Loucy (cell line): ENCODE results near the gene HABP2.

ENCODE experiments used
- H2AFZ ChIP-seq: fragments of 200-600 bp; sonication (generic); 2 replicates; pipeline ENCODE4 v1.6.0; 2016; ENCODE audit warnings: antibody characterized with exemption, mild to moderate bottlenecking, low read length, moderate library complexity
- H3F3A ChIP-seq: fragments of 200-600 bp; 2 replicates; pipeline ENCODE4 v1.6.0; 2016; ENCODE audit warnings: antibody characterized with exemption, low read depth, mild to moderate bottlenecking
- H3K27me3 ChIP-seq: fragments of 200-600 bp; sonication (generic); 2 replicates; pipeline ENCODE4 v1.6.1; 2014; ENCODE audit warnings: low read length, mild to moderate bottlenecking; ENCODE audit not compliant: insufficient read depth, poor library complexity, severe bottlenecking
- H3K36me3 ChIP-seq: fragments of 200-600 bp; sonication (generic); 2 replicates; pipeline ENCODE4 v1.6.1; 2016; ENCODE audit warnings: low read length; ENCODE audit not compliant: insufficient read depth
- H3K4me1 ChIP-seq: fragments of 200-600 bp; sonication (generic); 2 replicates; pipeline ENCODE4 v1.5.1; 2014; ENCODE audit warnings: low read length, mild to moderate bottlenecking; ENCODE audit not compliant: insufficient read depth, poor library complexity, severe bottlenecking
- H3K4me2 ChIP-seq: fragments of 200-600 bp; sonication (generic); 2 replicates; pipeline ENCODE4 v1.6.0; 2014; ENCODE audit warnings: antibody characterized with exemption, low read length, low read depth, mild to moderate bottlenecking; ENCODE audit not compliant: poor library complexity, severe bottlenecking
- H3K4me3 ChIP-seq: fragments of 200-600 bp; sonication (generic); 2 replicates; pipeline ENCODE4 v1.5.1; 2014; ENCODE audit warnings: low read length, mild to moderate bottlenecking, mixed read lengths; ENCODE audit not compliant: poor library complexity, severe bottlenecking
- H3K79me2 ChIP-seq: fragments of 200-600 bp; sonication (generic); 2 replicates; pipeline ENCODE4 v1.6.1; 2014; ENCODE audit warnings: low read length; ENCODE audit not compliant: insufficient read depth
- H3K9ac ChIP-seq: fragments of 200-600 bp; sonication (generic); 2 replicates; pipeline ENCODE4 v1.6.0; 2014; ENCODE audit warnings: mild to moderate bottlenecking, low read depth, low read length, moderate library complexity; ENCODE audit not compliant: poor library complexity, severe bottlenecking
- H3K9me2 ChIP-seq: fragments of 200-600 bp; sonication (generic); replicated peaks from 2 replicates; pipeline ENCODE4 v1.6.1; 2016; ENCODE audit warnings: low read depth, low read length, mixed read lengths
- H3K9me3 ChIP-seq: fragments of 200-600 bp; sonication (generic); 2 replicates; pipeline ENCODE4 v1.6.1; 2014; ENCODE audit warnings: mild to moderate bottlenecking, antibody characterized with exemption, low read length, low read depth; ENCODE audit not compliant: insufficient read depth
- H4K20me1 ChIP-seq: fragments of 200-600 bp; sonication (generic); 2 replicates; pipeline ENCODE4 v1.6.0; 2014; ENCODE audit warnings: antibody characterized with exemption, low read length, mild to moderate bottlenecking; ENCODE audit not compliant: insufficient read depth, poor library complexity, severe bottlenecking
- CTCF ChIP-seq: fragments of 200-600 bp; sonication (generic); conservative IDR thresholded peaks from 2 replicates; pipeline ENCODE4 v1.5.1; 2014; ENCODE audit warnings: mild to moderate bottlenecking, antibody characterized with exemption, low read length
- EZH2phosphoT487 ChIP-seq: fragments of 200-600 bp; IDR thresholded peaks from 2 replicates; pipeline ENCODE4 v1.6.1; 2018; ENCODE audit warnings: antibody characterized with exemption, mild to moderate bottlenecking, moderate library complexity, borderline replicate concordance

The HABP2 gene

GRCh38 chr10:113625461-113626186 lies 72.8 kb downstream of the HABP2 start:
- Histone ChIP-seq H3K27me3 (no peaks in the 10 kb centered on the region), H3K4me1 (no peaks in the 10 kb centered on the region)
- TF ChIP-seq CTCF: no peak
- TF ChIP-seq EZH2phosphoT487: no peak

GRCh38 chr10:113626809-113627355 lies 74.0 kb downstream of the HABP2 start:
- Histone ChIP-seq H3K4me2 (no peak overlapping the region), H3K4me1 (no peaks in the 10 kb centered on the region), H3F3A (no peaks in the 10 kb centered on the region), H3K36me3 (no peaks in the 10 kb centered on the region), H3K79me2 (no peaks in the 10 kb centered on the region), H3K9me2 (no peaks in the 10 kb centered on the region), H3K9me3 (no peaks in the 10 kb centered on the region), H3K9ac (no peak overlapping the region), H2AFZ (no peak overlapping the region), H3K4me3 (no peak overlapping the region), H3K27me3 (no peaks in the 10 kb centered on the region), H4K20me1 (no peaks in the 10 kb centered on the region)
- no peak for TF ChIP-seq EZH2phosphoT487
- TF ChIP-seq CTCF: no peak

More at GRCh38 chr10:113625461-113626186, 72.8 kb downstream of the HABP2 start:
- Histone ChIP-seq H3K79me2 (no peaks in the 10 kb centered on the region), H3K9ac (no peak overlapping the region), H3K4me3 (no peak overlapping the region), H3F3A (no peaks in the 10 kb centered on the region), H3K9me3 (no peaks in the 10 kb centered on the region), H2AFZ (no peak overlapping the region), H4K20me1 (no peaks in the 10 kb centered on the region), H3K36me3 (no peaks in the 10 kb centered on the region), H3K9me2 (no peaks in the 10 kb centered on the region), H3K4me2 (no peak overlapping the region)

- Histone ChIP-seq H3K4me3 (no peak overlapping the region), H3K27me3 (no peaks in the 10 kb centered on the region), H3K9me2 (no peaks in the 10 kb centered on the region), H2AFZ (no peak overlapping the region), H3K36me3 (no peaks in the 10 kb centered on the region), H3K4me1 (no peaks in the 10 kb centered on the region), H4K20me1 (no peaks in the 10 kb centered on the region), H3K9me3 (no peaks in the 10 kb centered on the region), H3K79me2 (no peaks in the 10 kb centered on the region), H3K9ac (no peak overlapping the region), H3F3A (no peaks in the 10 kb centered on the region), H3K4me2 (no peak overlapping the region)
- TF ChIP-seq EZH2phosphoT487 (no peak), CTCF (no peak)
Measured at GRCh38 chr10:113627836-113628235, 75.0 kb downstream of the HABP2 start.
